ENCODE measurements around the gene NUDT1.

GRCh38 chr7:2241580-2242540 is at the start of gene NUDT1, which contains the start of gene MRM2:
- TF ChIP-seq, protein P1, sequence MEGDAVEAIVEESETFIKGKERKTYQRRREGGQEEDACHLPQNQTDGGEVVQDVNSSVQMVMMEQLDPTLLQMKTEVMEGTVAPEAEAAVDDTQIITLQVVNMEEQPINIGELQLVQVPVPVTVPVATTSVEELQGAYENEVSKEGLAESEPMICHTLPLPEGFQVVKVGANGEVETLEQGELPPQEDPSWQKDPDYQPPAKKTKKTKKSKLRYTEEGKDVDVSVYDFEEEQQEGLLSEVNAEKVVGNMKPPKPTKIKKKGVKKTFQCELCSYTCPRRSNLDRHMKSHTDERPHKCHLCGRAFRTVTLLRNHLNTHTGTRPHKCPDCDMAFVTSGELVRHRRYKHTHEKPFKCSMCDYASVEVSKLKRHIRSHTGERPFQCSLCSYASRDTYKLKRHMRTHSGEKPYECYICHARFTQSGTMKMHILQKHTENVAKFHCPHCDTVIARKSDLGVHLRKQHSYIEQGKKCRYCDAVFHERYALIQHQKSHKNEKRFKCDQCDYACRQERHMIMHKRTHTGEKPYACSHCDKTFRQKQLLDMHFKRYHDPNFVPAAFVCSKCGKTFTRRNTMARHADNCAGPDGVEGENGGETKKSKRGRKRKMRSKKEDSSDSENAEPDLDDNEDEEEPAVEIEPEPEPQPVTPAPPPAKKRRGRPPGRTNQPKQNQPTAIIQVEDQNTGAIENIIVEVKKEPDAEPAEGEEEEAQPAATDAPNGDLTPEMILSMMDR (conservative IDR thresholded peaks at IDR 0.05; ENCODE audit: low read depth in 2 of 2) = no peak
- no peak for TF ChIP-seq EZH2 (IDR thresholded peaks at IDR 0.05; ENCODE audit: low read depth, unreplicated experiment)

All from GM23338 (cell line).